Loucy (cell line): Measurements from ENCODE around the gene OLA1.

Source experiments
- EZH2phosphoT487 ChIP-seq: fragments of 200-600 bp; IDR thresholded peaks from 2 replicates; pipeline ENCODE4 v1.6.1; 2018; ENCODE audit warnings: antibody characterized with exemption, mild to moderate bottlenecking, moderate library complexity, borderline replicate concordance
- TF ChIP-seq, protein P1 (sequence below): fragments of 200-600 bp; sonication (generic); conservative IDR thresholded peaks from 2 replicates; pipeline ENCODE4 v1.5.1; 2014; ENCODE audit warnings: mild to moderate bottlenecking, antibody characterized with exemption, low read length

DNA sequence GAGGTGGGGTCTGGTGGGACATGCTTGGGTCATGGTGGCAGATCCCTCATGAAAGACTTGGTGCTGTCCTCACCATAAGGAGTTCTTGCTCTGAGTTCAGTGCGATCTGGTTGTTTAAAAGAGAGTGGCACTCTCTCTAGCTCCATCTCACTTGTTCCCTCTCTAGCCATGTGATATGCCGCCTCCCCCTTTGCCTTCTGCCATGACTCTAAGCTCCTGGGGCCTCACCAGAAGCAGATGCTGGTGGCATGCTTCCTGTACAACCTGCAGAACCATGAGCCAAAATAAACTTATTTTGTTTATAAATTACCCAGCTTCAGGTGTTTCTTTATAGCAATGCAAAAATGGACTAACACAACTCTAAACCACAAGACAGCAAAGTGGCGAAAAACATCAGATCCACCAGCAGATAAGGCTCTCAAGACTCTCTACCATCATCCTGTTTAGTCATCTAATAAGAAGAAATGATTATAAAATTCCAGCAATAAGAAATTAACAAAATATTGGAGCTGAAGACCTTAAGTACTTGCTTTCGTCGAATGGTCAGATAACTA, 75.5 kb downstream of the OLA1 start:
- TF ChIP-seq, protein P1, sequence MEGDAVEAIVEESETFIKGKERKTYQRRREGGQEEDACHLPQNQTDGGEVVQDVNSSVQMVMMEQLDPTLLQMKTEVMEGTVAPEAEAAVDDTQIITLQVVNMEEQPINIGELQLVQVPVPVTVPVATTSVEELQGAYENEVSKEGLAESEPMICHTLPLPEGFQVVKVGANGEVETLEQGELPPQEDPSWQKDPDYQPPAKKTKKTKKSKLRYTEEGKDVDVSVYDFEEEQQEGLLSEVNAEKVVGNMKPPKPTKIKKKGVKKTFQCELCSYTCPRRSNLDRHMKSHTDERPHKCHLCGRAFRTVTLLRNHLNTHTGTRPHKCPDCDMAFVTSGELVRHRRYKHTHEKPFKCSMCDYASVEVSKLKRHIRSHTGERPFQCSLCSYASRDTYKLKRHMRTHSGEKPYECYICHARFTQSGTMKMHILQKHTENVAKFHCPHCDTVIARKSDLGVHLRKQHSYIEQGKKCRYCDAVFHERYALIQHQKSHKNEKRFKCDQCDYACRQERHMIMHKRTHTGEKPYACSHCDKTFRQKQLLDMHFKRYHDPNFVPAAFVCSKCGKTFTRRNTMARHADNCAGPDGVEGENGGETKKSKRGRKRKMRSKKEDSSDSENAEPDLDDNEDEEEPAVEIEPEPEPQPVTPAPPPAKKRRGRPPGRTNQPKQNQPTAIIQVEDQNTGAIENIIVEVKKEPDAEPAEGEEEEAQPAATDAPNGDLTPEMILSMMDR: no peak
- TF ChIP-seq EZH2phosphoT487: no peak
